GM12878 (cell line): ENCODE measurements around the gene EMC6. TPM values are rescaled to one million over a fixed set of nuclear protein-coding genes. Genes with fewer than 3 reads are reported as not detected.

Experiments used
- ATF2 ChIP-seq: IDR thresholded peaks from 2 replicates; pipeline ENCODE4 v1.6.1; 2012; ENCODE audit warnings: low read length, inconsistent platforms
- ATF3 ChIP-seq: IDR thresholded peaks from 2 replicates; pipeline ENCODE4 v1.6.1; 2011; ENCODE audit warnings: low read depth, mild to moderate bottlenecking, low read length, moderate library complexity, borderline replicate concordance; ENCODE audit errors: extremely low read depth
- EED ChIP-seq: sonication (generic); IDR thresholded peaks from 2 replicates; pipeline ENCODE4 v1.6.1; 2016; ENCODE audit warnings: antibody characterized with exemption, low read depth
- MTA2 ChIP-seq: fragments of 450-650 bp; IDR thresholded peaks from 2 replicates; pipeline ENCODE4 v1.6.1; 2016; ENCODE audit warnings: low read depth, mild to moderate bottlenecking, moderate library complexity
- MTA3 ChIP-seq: IDR thresholded peaks from 2 replicates; pipeline ENCODE4 v1.6.1; 2012; ENCODE audit warnings: low read length, inconsistent platforms, borderline replicate concordance
- NKRF ChIP-seq: fragments of 450-650 bp; conservative IDR thresholded peaks from 2 replicates; pipeline ENCODE4 v1.6.1; 2017; ENCODE audit warnings: mild to moderate bottlenecking, moderate library complexity
- PAX5 ChIP-seq: IDR thresholded peaks from 2 replicates; pipeline ENCODE4 v1.6.1; 2011; ENCODE audit warnings: low read depth, low read length, borderline replicate concordance
- RUNX3 ChIP-seq: IDR thresholded peaks from 2 replicates; pipeline ENCODE4 v1.6.1; 2012; ENCODE audit warnings: low read length, inconsistent platforms
- TAF1 ChIP-seq: IDR thresholded peaks from 2 replicates; pipeline ENCODE4 v1.6.1; 2011; ENCODE audit warnings: mild to moderate bottlenecking, low read depth, low read length, borderline replicate concordance
- TCF3 ChIP-seq: IDR thresholded peaks from 2 replicates; pipeline ENCODE4 v1.6.1; 2012; ENCODE audit warnings: low read depth, mild to moderate bottlenecking, low read length, borderline replicate concordance; ENCODE audit not compliant: insufficient read depth
- USF2 ChIP-seq: IDR thresholded peaks from 2 replicates; pipeline ENCODE4 v1.6.1; 2011; ENCODE audit warnings: low read depth, low read length, improper control_type of control experiment, borderline replicate concordance
- ZNF207 ChIP-seq: fragments of 450-650 bp; IDR thresholded peaks from 2 replicates; pipeline ENCODE4 v1.6.1; 2014; ENCODE audit warnings: antibody characterized with exemption, mild to moderate bottlenecking, borderline replicate concordance
- ZNF24 ChIP-seq: fragments of 450-650 bp; IDR thresholded peaks from 2 replicates; pipeline ENCODE4 v1.6.1; 2017; ENCODE audit warnings: antibody characterized with exemption, mild to moderate bottlenecking
- ZNF384 ChIP-seq: IDR thresholded peaks from 2 replicates; pipeline ENCODE4 v1.6.1; 2012; ENCODE audit warnings: low read depth, mild to moderate bottlenecking, low read length, improper control_type of control experiment, borderline replicate concordance
- polyA plus RNA-seq, 11 experiments: library from polyadenylated mRNA; depleted of rRNA in 4 of 11; unstranded in 6 of 11; stranded (reverse) in 5 of 11; fragments of >200 nt; fragmentation: Nextera tagmentation in 4 of 11; fragmentation: Illumina TruSeq in 1 of 11; extraction: Ambion mirVana in 4 of 11; extraction: Trizol in 1 of 11; gene quantifications; 1 replicate in 1 of 11; 2 replicates in 10 of 11; pipeline versions ENCODE4 v1.2.1 to v1.2.3, GENCODE V29; 2011 to 2016; ENCODE audit warnings: inconsistent platforms in 2 of 11, missing spikeins in 2 of 11, low read depth in 1 of 11
- total RNA-seq, 4 experiments: library from RNA; depleted of rRNA in 3 of 4; stranded (reverse); fragments of >200 nt in 3 of 4; fragmentation: Illumina TruSeq in 1 of 4; extraction: Trizol in 1 of 4; gene quantifications; 2 replicates each; pipeline versions ENCODE4 v1.2.1 to v1.2.3, GENCODE V29; 2013 to 2021

The EMC6 gene
- total and polyA plus RNA-seq, 10 of the 15 experiments (the other 5 are each of a cell fraction or from before 2014, with no cell fraction given): 5.1 to 172 (median 35.9) TPM

DNA sequence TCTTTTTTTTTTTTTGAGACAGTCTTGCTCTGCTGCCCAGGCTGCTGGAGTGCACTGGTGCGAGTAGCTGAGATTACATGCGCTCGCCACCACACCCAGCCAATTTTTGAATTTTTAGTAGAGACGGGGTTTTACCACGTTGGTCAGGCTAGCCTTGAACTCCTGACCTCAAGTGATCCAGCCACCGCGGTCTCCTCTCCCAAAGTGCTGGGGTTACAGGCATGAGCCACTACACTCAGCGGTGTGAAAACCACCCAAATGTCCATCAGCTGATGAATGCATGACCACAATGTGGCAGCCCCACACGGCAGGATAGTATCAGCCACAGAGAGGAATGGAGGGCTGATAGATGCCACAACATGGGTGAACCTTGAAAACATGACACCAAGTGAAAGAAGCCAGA is 25.2 kb downstream of the EMC6 start (continued):
- TF ChIP-seq PAX5 (peak; percentile 97), MTA2 (peak; percentile 88; the same call in 1 of the 2 replicates), TCF3 (0 out of 2 replicates have a peak, but pooled peaks have one; percentile 32), ZNF24 (no peak), USF2 (no peak), ATF2 (peak; percentile 81; the same call in 1 of the 2 replicates), NKRF (no peak; the same call in 1 of the 2 replicates), RUNX3 (peak; percentile 99), TAF1 (no peak), EED (peak; percentile 95), ZNF384 (peak; percentile 61; the same call in 1 of the 2 replicates), MTA3 (peak; percentile 92), ATF3 (no peak), ZNF207 (0 out of 2 replicates have a peak, but pooled peaks have one; percentile 39)
